Measurements from ENCODE around the gene PTPRN2.

PTPRN2 gene

GRCh38 chr7:158576050-158576762 lies 11.4 kb downstream of the PTPRN2 start:
- no peak for TF ChIP-seq GATA3 (IDR thresholded peaks at IDR 0.05; ENCODE audit: low read depth, low read length)
- no peak for TF ChIP-seq GATA2 (IDR thresholded peaks at IDR 0.05; ENCODE audit: low read depth, low read length)

- no peak for TF ChIP-seq GATA3 (IDR thresholded peaks at IDR 0.05; ENCODE audit: low read depth, low read length)
- no peak for TF ChIP-seq GATA2 (IDR thresholded peaks at IDR 0.05; ENCODE audit: low read depth, low read length)
These were observed 13.2 kb downstream of the PTPRN2 start for GRCh38 chr7:158574308-158575036.

DNA sequence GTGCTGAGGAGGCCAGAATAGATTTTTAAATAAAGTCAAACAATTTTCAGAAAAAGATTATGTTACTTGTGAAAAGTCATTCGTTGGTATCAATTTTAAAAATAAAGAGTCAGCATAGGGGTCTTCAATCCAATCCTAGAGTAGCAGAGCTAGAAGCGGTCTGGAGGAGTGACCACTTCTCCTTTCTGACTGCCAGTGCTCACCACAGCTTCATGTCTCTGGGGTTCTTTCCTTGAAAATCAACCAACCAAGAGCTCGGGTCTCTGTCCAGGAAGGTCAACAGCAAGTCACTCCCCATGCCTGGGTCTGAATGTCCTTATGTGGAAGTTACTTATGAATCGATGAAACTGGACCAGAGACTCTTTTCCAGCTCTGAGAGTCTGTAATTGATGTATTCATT lies 14.3 kb downstream of the PTPRN2 start:
- TF ChIP-seq GATA2 (IDR thresholded peaks at IDR 0.05; ENCODE audit: low read depth, low read length): no peak
- no peak for TF ChIP-seq GATA3 (IDR thresholded peaks at IDR 0.05; ENCODE audit: low read depth, low read length)

DNA sequence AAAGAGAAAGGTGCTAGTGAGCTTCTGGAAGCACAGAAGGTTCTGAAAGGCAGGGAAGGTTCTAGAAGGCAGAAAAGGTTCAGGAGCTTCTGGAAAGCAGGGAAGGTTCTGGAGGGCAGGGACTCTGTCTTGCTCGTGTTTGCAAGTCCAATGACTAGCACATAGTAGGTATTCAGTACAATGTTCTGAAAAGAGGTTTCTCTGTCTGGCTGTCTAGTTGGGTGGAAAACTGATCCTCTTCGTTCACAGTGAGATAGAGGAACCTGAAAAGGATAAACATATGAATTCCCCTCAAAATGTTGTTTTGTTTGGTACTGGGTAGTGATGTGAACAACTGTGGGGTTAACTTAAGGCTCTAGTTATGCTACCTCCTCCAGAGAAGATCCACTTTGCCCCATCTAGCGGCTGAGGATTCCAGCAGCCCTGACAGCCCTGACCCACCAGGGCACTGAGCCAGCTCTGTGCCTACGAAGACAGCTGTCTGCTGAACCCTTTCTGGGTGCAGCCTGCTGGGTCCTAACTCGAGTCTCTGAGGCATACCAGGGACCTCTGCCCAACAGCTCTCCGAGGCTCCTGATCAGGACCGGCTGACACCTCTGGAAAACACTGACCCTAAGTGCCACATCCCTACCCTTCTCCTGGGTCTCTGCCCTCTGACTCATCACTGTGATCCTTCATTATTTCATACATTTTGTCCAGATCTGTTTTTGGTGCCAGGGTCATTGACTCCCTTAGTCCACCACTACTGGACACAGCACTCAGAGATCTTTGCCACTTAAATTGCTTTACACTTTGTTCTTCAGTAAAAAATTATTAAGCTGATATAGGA lies 15.4 kb downstream of the PTPRN2 start:
- TF ChIP-seq GATA2 (IDR thresholded peaks at IDR 0.05; ENCODE audit: low read depth, low read length): no peak
- no peak for TF ChIP-seq GATA3 (IDR thresholded peaks at IDR 0.05; ENCODE audit: low read depth, low read length)

DNA sequence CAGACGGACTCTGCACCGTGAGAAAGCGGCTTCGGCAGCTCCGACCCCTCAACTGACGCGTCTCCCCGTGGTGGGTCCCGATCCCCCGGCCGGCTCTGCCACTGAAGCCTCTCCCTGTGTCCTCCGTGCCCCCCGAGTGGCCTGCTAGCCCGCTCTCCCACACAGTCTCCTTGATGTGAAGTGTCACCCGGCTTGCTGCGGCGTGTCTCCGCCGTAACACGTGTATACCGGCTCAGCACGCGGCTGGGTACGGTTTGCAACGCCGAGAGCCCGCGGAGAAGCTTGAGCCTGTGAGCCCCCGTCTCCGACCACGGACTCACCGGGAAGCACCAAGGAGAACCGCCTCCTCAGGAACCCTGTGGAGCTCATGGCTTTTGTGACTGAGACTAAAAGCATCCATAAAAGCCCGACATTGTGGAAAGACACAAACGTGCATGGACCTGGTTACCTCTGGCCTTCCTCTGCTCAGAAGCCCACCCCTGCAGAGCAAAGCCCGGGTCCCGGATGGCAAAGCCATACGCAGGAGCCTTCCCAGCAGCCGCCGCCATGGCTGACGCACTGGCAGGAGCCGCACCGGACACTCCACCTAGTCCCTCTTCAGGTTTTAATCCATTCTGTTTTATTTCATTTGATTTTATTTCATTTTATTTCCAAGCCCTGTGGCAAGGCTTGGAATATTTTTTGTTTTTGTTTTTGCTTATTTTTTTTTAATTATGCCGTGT lies 17.0 kb downstream of the PTPRN2 start:
- TF ChIP-seq GATA2 (IDR thresholded peaks at IDR 0.05; ENCODE audit: low read depth, low read length) (no peak), GATA3 (IDR thresholded peaks at IDR 0.05; ENCODE audit: low read depth, low read length) (no peak)

GRCh38 chr7:158569858-158570323 lies 17.7 kb downstream of the PTPRN2 start:
- TF ChIP-seq GATA3 (IDR thresholded peaks at IDR 0.05; ENCODE audit: low read depth, low read length) (no peak), GATA2 (IDR thresholded peaks at IDR 0.05; ENCODE audit: low read depth, low read length) (no peak)

- TF ChIP-seq GATA3 (IDR thresholded peaks at IDR 0.05; ENCODE audit: low read depth, low read length): no peak
- TF ChIP-seq GATA2 (IDR thresholded peaks at IDR 0.05; ENCODE audit: low read depth, low read length): no peak
These were observed 18.4 kb downstream of the PTPRN2 start for GRCh38 chr7:158568974-158569857.

DNA sequence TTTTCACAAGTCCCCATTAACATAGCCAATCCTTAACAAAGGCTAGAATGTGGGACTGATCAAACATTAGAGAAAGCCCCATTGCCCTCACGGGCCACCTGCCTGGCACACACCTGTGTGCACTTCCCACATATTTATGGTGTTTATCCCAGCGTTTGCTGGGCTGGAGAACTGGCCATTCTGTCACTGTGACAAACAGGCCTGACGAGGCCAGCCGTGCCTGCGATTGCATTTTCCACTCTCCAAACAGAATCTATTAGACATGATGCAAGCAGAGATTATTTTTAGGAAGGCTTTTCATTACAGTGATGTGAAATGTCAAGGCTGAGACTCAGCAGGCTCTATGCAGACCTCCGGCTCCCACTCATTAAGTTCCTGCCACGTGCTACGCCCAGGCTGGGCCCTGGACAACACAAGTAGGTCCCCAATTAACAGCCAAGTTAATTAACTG lies 20.4 kb downstream of the PTPRN2 start:
- TF ChIP-seq GATA2 (IDR thresholded peaks at IDR 0.05; ENCODE audit: low read depth, low read length) (peak; percentile 60), GATA3 (IDR thresholded peaks at IDR 0.05; ENCODE audit: low read depth, low read length) (no peak)

DNA sequence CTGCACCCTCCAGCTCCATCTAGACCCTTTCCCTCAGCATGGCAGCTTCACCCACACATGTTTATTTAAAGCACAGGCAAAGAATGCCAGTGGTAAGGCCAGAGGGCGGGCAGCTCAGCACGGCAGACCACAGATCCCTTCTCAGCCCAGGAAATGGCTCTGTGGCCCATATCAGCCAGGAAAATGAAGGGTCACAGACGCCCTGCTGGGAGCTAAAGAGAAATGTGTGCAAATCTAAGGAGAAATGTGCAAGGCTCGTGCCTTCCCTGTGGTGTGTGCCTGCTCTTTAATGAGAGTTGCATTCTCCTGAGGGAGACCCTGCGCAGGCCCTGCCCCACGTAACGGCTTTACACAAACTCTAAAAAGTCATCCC lies 23.0 kb downstream of the PTPRN2 start:
- TF ChIP-seq GATA2 (IDR thresholded peaks at IDR 0.05; ENCODE audit: low read depth, low read length): no peak
- no peak for TF ChIP-seq GATA3 (IDR thresholded peaks at IDR 0.05; ENCODE audit: low read depth, low read length)

DNA sequence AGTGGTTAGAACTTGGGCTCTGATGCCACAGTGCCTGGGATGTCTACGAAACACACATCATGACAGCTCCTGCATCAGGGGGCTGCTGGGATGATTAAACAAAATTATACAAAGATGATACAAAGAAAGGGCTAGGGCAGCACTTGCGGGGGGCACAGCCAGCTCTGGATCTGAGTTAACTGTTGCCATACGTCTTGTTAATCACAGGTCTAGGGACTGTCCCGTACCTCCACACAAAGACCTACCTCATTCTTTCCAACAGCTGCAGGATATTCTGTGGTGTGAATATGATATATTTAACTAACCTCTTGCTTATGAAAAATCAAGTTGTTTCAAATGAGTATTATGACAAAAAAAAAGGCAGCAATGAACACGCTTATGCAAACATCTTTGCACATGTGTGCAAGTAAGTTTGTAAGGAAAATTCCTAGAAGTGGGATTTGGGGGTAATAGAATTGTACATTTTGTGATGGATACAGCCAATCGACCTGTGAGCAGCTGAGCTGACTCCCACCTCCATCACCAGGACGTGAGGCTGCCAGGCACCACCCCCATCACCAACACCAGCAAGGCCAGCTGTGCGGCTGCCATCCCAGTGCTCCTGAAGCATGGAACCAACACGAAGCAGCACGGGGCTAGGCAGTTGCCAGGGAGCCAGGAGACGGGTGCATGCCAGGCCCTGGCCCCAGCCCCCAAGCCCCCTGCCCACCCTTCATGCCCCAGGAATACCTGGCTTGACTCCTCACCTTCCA lies 23.5 kb downstream of the PTPRN2 start:
- no peak for TF ChIP-seq GATA3 (IDR thresholded peaks at IDR 0.05; ENCODE audit: low read depth, low read length)
- TF ChIP-seq GATA2 (IDR thresholded peaks at IDR 0.05; ENCODE audit: low read depth, low read length): no peak

DNA sequence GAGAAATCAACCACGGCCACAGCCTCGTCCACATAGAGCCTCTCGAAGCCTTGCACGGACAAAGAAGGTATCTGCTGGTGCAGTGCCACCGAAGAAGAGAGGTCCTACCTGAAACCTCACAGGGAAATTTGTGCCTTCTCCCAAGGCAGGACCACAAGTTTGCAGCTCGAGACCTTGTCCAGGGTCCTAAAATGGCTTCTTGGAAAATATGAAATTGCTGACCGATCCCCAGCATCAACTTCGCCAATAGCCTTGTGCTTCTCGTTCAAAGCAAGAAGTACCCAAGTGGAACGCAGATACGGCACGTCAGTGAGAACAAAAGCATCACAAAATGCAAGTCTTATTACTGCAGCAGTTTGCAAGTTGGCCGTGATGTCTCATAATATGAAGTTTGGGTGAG lies 24.6 kb downstream of the PTPRN2 start:
- TF ChIP-seq GATA3 (IDR thresholded peaks at IDR 0.05; ENCODE audit: low read depth, low read length) (no peak), GATA2 (IDR thresholded peaks at IDR 0.05; ENCODE audit: low read depth, low read length) (no peak)

DNA sequence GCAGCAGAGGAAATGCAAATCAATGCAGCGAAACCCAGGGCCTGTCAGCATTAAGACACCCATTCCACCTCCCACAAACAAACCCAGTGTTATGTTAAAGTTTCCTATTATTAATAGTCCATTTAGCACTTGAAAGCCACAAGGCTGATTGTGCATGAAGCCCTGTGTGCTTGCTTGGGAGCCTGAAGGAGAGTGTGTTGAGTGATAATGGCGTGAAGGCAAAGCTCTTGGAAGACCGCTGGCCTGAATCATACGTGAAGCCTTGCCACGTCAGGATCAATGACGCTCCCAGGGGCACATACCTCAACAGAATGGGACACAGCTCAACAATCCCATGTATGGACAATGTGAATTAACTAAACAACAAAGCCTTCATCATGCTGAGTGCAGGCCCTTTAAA lies 25.1 kb downstream of the PTPRN2 start:
- TF ChIP-seq GATA2 (IDR thresholded peaks at IDR 0.05; ENCODE audit: low read depth, low read length) (no peak), GATA3 (IDR thresholded peaks at IDR 0.05; ENCODE audit: low read depth, low read length) (no peak)

Measured in SH-SY5Y (cell line).